Neural cell (in vitro differentiated cells): ENCODE measurements around the gene PGM1. TPM values are rescaled to one million over a fixed set of nuclear protein-coding genes. Genes with fewer than 3 reads are reported as not detected.
"Not testable (repeated sequence)": the region's sequence is repeated elsewhere in the genome, so short reads cannot be mapped to it uniquely, and the experiment has no call there.

Source experiments
- H2AFZ ChIP-seq: fragments of 200-600, 300-800 bp; sonication (generic), shearing (Covaris generic); 2 replicates; pipeline ENCODE4 v1.6.0; 2014; ENCODE audit warnings: low read depth, mild to moderate bottlenecking, antibody characterized with exemption, low read length, moderate library complexity
- H3F3A ChIP-seq: fragments of 200-600 bp; shearing (Covaris generic); 2 replicates; pipeline ENCODE4 v1.6.1; 2016; ENCODE audit warnings: mild to moderate bottlenecking, moderate library complexity, mixed read lengths, antibody characterized with exemption, low read length; ENCODE audit not compliant: insufficient read depth, poor library complexity, severe bottlenecking
- H3K27ac ChIP-seq: fragments of 200-600, 300-800 bp; sonication (generic), shearing (Covaris generic); 2 replicates; pipeline ENCODE4 v1.5.1; 2014; ENCODE audit warnings: mild to moderate bottlenecking, low read length, moderate library complexity
- H3K27me3 ChIP-seq: fragments of 300-800, 200-600 bp; sonication (generic), shearing (Covaris generic); 2 replicates; pipeline ENCODE4 v1.6.0; 2014; ENCODE audit warnings: mild to moderate bottlenecking, low read depth, low read length, moderate library complexity; ENCODE audit not compliant: insufficient read depth
- H3K36me3 ChIP-seq: fragments of 300-800, 200-600 bp; sonication (generic), shearing (Covaris generic); 2 replicates; pipeline ENCODE4 v1.5.1; 2014; ENCODE audit warnings: mild to moderate bottlenecking, antibody characterized with exemption, low read length, moderate library complexity; ENCODE audit not compliant: insufficient read depth
- H3K4me2 ChIP-seq: fragments of 300-800, 200-600 bp; sonication (generic), shearing (Covaris generic); 2 replicates; pipeline ENCODE4 v1.6.0; 2014; ENCODE audit warnings: mild to moderate bottlenecking, low read length
- H3K4me3 ChIP-seq: fragments of 300-800, 200-600 bp; sonication (generic), shearing (Covaris generic); 2 replicates; pipeline ENCODE4 v1.5.1; 2014; ENCODE audit warnings: mild to moderate bottlenecking, low read length, moderate library complexity
- H3K79me2 ChIP-seq: fragments of 200-600 bp; shearing (Covaris generic); replicated peaks from 2 replicates; pipeline ENCODE4 v1.6.0; 2014; ENCODE audit warnings: mild to moderate bottlenecking, low read length, moderate library complexity; ENCODE audit not compliant: insufficient read depth
- H3K9ac ChIP-seq: fragments of 300-800, 200-600 bp; sonication (generic), shearing (Covaris generic); 2 replicates; pipeline ENCODE4 v1.6.1; 2016; ENCODE audit warnings: mild to moderate bottlenecking, low read length, mixed read lengths
- H3K9me2 ChIP-seq: fragments of 200-600 bp; shearing (Covaris generic); 2 replicates; pipeline ENCODE4 v1.6.1; 2016; ENCODE audit warnings: mild to moderate bottlenecking, low read length, mixed read lengths; ENCODE audit not compliant: insufficient read depth
- H3K9me3 ChIP-seq: fragments of 200-600, 300-800 bp; sonication (generic), shearing (Covaris generic); 2 replicates; pipeline ENCODE4 v1.6.1; 2016; ENCODE audit warnings: mild to moderate bottlenecking, mixed run types, low read length, moderate library complexity, mixed read lengths
- H4K20me1 ChIP-seq: fragments of 200-600 bp; shearing (Covaris generic); 2 replicates; pipeline ENCODE4 v1.6.1; 2016; ENCODE audit warnings: mild to moderate bottlenecking, mixed run types; ENCODE audit not compliant: insufficient read depth
- EP300 ChIP-seq: fragments of 450-650 bp; conservative IDR thresholded peaks from 2 replicates; pipeline ENCODE4 v1.6.1; 2014; ENCODE audit warnings: antibody characterized with exemption, mild to moderate bottlenecking, moderate library complexity; ENCODE audit not compliant: poor library complexity, severe bottlenecking
- EZH2 ChIP-seq: fragments of 200-600, 300-800 bp; shearing (Covaris generic), sonication (generic); IDR thresholded peaks from 2 replicates; pipeline ENCODE4 v1.6.1; 2014; ENCODE audit warnings: antibody characterized with exemption, low read length, borderline replicate concordance, mild to moderate bottlenecking; ENCODE audit not compliant: insufficient read depth, poor library complexity, severe bottlenecking
- MXI1 ChIP-seq: fragments of 450-650 bp; conservative IDR thresholded peaks from 2 replicates; pipeline ENCODE4 v1.6.1; 2014; ENCODE audit warnings: antibody characterized with exemption, mild to moderate bottlenecking; ENCODE audit not compliant: poor library complexity, severe bottlenecking
- POLR2AphosphoS5 ChIP-seq: IDR thresholded peaks from 2 replicates; pipeline ENCODE4 v1.6.1; 2012
- RAD21 ChIP-seq: fragments of 450-650 bp; conservative IDR thresholded peaks from 2 replicates; pipeline ENCODE4 v1.6.1; 2014; ENCODE audit warnings: antibody characterized with exemption, mild to moderate bottlenecking, moderate library complexity
- SMC3 ChIP-seq: fragments of 450-650 bp; conservative IDR thresholded peaks from 2 replicates; pipeline ENCODE4 v1.6.1; 2014; ENCODE audit warnings: antibody characterized with exemption, mild to moderate bottlenecking, moderate library complexity; ENCODE audit not compliant: poor library complexity
- TAF1 ChIP-seq: IDR thresholded peaks from 2 replicates; pipeline ENCODE4 v1.6.1; 2012; ENCODE audit warnings: low read depth
- polyA plus RNA-seq: library from polyadenylated mRNA; depleted of rRNA; stranded (reverse); fragments of >200 nt; gene quantifications from 2 replicates; pipeline ENCODE4 v1.2.3, GENCODE V29; 2014
- TF ChIP-seq, protein P1 (sequence below): fragments of 450-650 bp; IDR thresholded peaks from 2 replicates; pipeline ENCODE4 v1.5.1; 2014; ENCODE audit warnings: antibody characterized with exemption, mild to moderate bottlenecking, moderate library complexity; ENCODE audit not compliant: poor library complexity, severe bottlenecking
- TF ChIP-seq, protein P2 (sequence below): IDR thresholded peaks from 2 replicates; pipeline ENCODE4 v1.6.1; 2012; ENCODE audit warnings: borderline replicate concordance

PGM1 gene
- polyA plus RNA-seq, 1 donor from 2014 or later = 2.9 TPM

DNA sequence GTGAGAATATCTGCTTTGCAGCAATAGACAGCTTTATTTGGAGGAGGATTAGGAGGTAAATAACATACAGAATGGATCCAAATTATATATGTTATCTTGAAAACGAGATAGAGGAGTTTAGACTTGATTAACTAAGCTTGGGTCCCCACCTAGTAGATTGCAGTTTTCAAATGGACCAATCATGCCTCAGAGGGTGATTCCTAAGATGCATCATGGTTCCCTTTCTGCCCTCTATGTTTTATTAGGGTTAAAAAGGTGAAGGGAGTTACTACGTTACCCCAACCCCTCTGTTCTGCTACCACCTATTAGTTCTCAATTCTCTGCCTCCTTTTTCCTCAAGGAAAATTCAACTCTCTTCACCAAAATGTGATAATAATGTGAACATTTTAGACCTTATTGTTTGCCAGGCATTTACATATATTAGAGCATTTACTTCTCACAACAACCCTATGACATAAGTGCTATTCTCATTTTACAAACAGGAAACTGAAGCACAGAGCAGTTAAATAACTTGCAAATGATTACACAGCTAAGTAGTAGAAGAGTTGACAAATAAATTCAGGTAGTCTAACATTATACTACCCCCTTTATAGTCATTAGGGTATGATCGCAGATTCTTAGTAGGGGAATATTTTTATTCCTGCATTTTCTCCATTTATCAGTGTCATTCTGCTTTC lies 23.4 kb upstream of the PGM1 start:
- no peaks in the 10 kb centered on the region for H3K79me2 ChIP-seq
- no peaks in the 10 kb centered on the region for H4K20me1 ChIP-seq
- H3F3A ChIP-seq = no peaks in the 10 kb centered on the region
- H2AFZ ChIP-seq = no peak overlapping the region
- no peaks in the 10 kb centered on the region for H3K27me3 ChIP-seq
- H3K4me3 ChIP-seq = no peak overlapping the region
- H3K27ac ChIP-seq = no peak overlapping the region
- no peaks in the 10 kb centered on the region for H3K9me2 ChIP-seq
- no peak for TF ChIP-seq SMC3
- TF ChIP-seq, protein P1, sequence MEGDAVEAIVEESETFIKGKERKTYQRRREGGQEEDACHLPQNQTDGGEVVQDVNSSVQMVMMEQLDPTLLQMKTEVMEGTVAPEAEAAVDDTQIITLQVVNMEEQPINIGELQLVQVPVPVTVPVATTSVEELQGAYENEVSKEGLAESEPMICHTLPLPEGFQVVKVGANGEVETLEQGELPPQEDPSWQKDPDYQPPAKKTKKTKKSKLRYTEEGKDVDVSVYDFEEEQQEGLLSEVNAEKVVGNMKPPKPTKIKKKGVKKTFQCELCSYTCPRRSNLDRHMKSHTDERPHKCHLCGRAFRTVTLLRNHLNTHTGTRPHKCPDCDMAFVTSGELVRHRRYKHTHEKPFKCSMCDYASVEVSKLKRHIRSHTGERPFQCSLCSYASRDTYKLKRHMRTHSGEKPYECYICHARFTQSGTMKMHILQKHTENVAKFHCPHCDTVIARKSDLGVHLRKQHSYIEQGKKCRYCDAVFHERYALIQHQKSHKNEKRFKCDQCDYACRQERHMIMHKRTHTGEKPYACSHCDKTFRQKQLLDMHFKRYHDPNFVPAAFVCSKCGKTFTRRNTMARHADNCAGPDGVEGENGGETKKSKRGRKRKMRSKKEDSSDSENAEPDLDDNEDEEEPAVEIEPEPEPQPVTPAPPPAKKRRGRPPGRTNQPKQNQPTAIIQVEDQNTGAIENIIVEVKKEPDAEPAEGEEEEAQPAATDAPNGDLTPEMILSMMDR = no peak
- TF ChIP-seq POLR2AphosphoS5 = no peak
- TF ChIP-seq EP300 = no peak
- TF ChIP-seq MXI1 = no peak
- TF ChIP-seq, protein P2, sequence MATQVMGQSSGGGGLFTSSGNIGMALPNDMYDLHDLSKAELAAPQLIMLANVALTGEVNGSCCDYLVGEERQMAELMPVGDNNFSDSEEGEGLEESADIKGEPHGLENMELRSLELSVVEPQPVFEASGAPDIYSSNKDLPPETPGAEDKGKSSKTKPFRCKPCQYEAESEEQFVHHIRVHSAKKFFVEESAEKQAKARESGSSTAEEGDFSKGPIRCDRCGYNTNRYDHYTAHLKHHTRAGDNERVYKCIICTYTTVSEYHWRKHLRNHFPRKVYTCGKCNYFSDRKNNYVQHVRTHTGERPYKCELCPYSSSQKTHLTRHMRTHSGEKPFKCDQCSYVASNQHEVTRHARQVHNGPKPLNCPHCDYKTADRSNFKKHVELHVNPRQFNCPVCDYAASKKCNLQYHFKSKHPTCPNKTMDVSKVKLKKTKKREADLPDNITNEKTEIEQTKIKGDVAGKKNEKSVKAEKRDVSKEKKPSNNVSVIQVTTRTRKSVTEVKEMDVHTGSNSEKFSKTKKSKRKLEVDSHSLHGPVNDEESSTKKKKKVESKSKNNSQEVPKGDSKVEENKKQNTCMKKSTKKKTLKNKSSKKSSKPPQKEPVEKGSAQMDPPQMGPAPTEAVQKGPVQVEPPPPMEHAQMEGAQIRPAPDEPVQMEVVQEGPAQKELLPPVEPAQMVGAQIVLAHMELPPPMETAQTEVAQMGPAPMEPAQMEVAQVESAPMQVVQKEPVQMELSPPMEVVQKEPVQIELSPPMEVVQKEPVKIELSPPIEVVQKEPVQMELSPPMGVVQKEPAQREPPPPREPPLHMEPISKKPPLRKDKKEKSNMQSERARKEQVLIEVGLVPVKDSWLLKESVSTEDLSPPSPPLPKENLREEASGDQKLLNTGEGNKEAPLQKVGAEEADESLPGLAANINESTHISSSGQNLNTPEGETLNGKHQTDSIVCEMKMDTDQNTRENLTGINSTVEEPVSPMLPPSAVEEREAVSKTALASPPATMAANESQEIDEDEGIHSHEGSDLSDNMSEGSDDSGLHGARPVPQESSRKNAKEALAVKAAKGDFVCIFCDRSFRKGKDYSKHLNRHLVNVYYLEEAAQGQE = no peak
- TF ChIP-seq RAD21 = no peak
- TF ChIP-seq TAF1 = no peak
- no peak for TF ChIP-seq EZH2
- no peaks in the 10 kb centered on the region for H3K36me3 ChIP-seq
- H3K9ac ChIP-seq = no peak overlapping the region
- H3K4me2 ChIP-seq = no peak overlapping the region
- H3K9me3 ChIP-seq = no peaks in the 10 kb centered on the region

DNA sequence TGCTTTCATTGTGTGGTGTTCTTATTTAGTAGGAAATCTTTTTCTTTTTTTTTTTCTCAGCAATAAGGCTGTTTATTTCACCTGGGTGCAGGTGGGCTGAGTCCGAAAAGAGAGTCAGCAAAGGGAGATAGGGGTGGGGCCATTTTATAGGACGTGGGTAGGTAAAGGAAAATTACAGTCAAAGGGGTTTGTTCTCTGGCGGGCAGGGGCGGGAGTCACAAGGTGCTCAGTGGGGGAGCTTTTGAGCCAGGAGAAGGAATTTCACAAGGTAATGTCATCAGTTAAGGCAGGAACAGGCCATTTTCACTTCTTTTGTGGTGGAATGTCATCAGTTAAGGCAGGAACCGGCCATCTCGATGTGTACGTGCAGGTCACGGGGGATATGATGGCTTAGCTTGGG lies 20.5 kb upstream of the PGM1 start:
- H4K20me1 ChIP-seq, H3K4me3 ChIP-seq, H3K36me3 ChIP-seq, H3K27me3 ChIP-seq, H3K27ac ChIP-seq, H2AFZ ChIP-seq, H3K79me2 ChIP-seq, H3K4me2 ChIP-seq, H3K9ac ChIP-seq, H3K9me3 ChIP-seq, H3K9me2 ChIP-seq, H3F3A ChIP-seq: not testable (repeated sequence)

DNA sequence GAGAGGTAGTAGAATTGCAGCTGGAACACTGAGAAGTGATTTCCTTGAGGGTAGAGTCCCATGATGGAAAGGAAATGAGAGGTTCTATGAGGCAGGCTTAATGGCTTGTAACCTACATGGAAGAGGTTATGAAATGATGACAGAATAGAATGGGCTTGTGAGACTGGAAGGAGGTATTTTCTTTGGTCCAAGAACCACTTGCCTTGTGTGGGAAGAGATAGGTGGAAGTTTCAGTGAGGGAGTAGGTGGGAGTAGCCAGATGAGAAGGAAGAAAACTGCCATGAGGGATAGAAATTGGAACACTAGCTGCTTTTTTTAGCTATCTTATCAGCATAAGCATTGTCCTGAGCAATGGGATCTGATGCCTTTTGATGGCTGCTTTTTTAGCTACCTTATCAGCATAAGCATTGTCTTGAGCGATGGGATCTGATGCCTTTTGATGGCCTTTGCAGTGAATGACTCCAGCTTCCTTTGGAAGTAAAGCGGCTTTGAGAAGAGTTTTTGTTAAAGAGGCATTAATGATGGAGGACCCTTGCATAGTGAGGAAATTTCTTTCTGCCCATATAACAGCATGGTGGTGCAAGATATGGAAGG lies 18.9 kb upstream of the PGM1 start:
- H3K4me3 ChIP-seq, H3K79me2 ChIP-seq, H2AFZ ChIP-seq, H3F3A ChIP-seq, H3K9me3 ChIP-seq, H4K20me1 ChIP-seq, H3K9me2 ChIP-seq, H3K27ac ChIP-seq, H3K4me2 ChIP-seq, H3K36me3 ChIP-seq, H3K27me3 ChIP-seq, H3K9ac ChIP-seq: not testable (repeated sequence)
